SK-N-SH (cell line): Measurements from ENCODE around the gene STIM2. TPM values are rescaled to one million over a fixed set of nuclear protein-coding genes. Genes with fewer than 3 reads are reported as not detected.

ENCODE experiments used
- CTCF ChIA-PET: fragments of 300-600, 350-600 bp; formaldehyde crosslinking; extraction: SDS; loops from one replicate; lab custom pipeline; 2021; lab: Yijun Ruan, JAX
- POLR2A ChIA-PET: fragments of 350-600 bp; sonication (Branson Sonifier 250); formaldehyde crosslinking; extraction: SDS; loops from one replicate; lab custom pipeline; 2020; ENCODE audit warnings: antibody characterized with exemption, inconsistent platforms; lab: Yijun Ruan, JAX
- DNase-seq: peaks from one replicate; pipeline ENCODE4 v3.0.0; 2012
- H2AFZ ChIP-seq: fragments of 200-600 bp; sonication (generic); 2 replicates; pipeline ENCODE4 v1.8.1; 2016; ENCODE audit warnings: antibody characterized with exemption, mild to moderate bottlenecking, low read depth
- H3F3A ChIP-seq: fragments of 200-600 bp; sonication (generic); replicated peaks from 2 replicates; pipeline ENCODE3; 2016; ENCODE audit warnings: antibody characterized with exemption, mild to moderate bottlenecking; ENCODE audit not compliant: insufficient read depth
- H3K27ac ChIP-seq, 2 experiments: fragments of 200-500 bp in 1 of 2; fragments of 200-600 bp in 1 of 2; sonication (Bioruptor generic) in 1 of 2; sonication (generic), shearing (Covaris generic) in 1 of 2; 2 replicates each; pipeline versions ENCODE4 v1.5.1 to v1.6.1; 2014 to 2016; ENCODE audit warnings: low read depth in 2 of 2, inconsistent platforms in 1 of 2, low read length in 1 of 2, mild to moderate bottlenecking in 1 of 2, mixed read lengths in 1 of 2
- H3K27me3 ChIP-seq: fragments of 200-600 bp; sonication (generic), shearing (Covaris generic); 2 replicates; pipeline ENCODE4 v1.6.1; 2016; ENCODE audit warnings: mixed run types; ENCODE audit not compliant: insufficient read depth
- H3K36me3 ChIP-seq, 2 experiments: fragments of 200-500 bp in 1 of 2; fragments of 200-600 bp in 1 of 2; sonication (Bioruptor generic) in 1 of 2; sonication (generic) in 1 of 2; replicated peaks in 1 of 2; 2 replicates each; pipeline versions ENCODE3 to v1.5.1; 2014 to 2016; ENCODE audit warnings: low read length in 1 of 2, mild to moderate bottlenecking in 1 of 2; ENCODE audit not compliant: insufficient read depth in 2 of 2, control insufficient read depth in 1 of 2
- H3K4me1 ChIP-seq, 2 experiments: fragments of 200-500 bp in 1 of 2; fragments of 200-600 bp in 1 of 2; sonication (Bioruptor generic) in 1 of 2; sonication (generic), shearing (Covaris generic) in 1 of 2; 2 replicates each; pipeline versions ENCODE4 v1.5.1 to v1.6.1; 2014 to 2016; ENCODE audit warnings: low read depth in 1 of 2, low read length in 1 of 2, mixed run types in 1 of 2; ENCODE audit not compliant: insufficient read depth in 2 of 2, control insufficient read depth in 1 of 2
- H3K4me2 ChIP-seq: fragments of 200-600 bp; sonication (generic), shearing (Covaris generic); 2 replicates; pipeline ENCODE4 v1.6.1; 2017; ENCODE audit warnings: mixed run types
- H3K4me3 ChIP-seq, 2 experiments: fragments of 200-500 bp in 1 of 2; fragments of 200-600 bp in 1 of 2; sonication (Bioruptor generic) in 1 of 2; sonication (generic), shearing (Covaris generic) in 1 of 2; 2 replicates each; pipeline versions ENCODE4 v1.5.1 to v1.8.1; 2014 to 2016; ENCODE audit warnings: low read depth in 2 of 2, inconsistent platforms in 1 of 2, low read length in 1 of 2, mild to moderate bottlenecking in 1 of 2, mixed read lengths in 1 of 2, moderate library complexity in 1 of 2
- H3K79me2 ChIP-seq: fragments of 200-600 bp; sonication (generic); 2 replicates; pipeline ENCODE4 v1.8.1; 2017; ENCODE audit warnings: mild to moderate bottlenecking; ENCODE audit not compliant: insufficient read depth
- H3K9ac ChIP-seq: fragments of 200-600 bp; sonication (generic); 2 replicates; pipeline ENCODE4 v1.6.1; 2017; ENCODE audit warnings: mixed run types
- H3K9me2 ChIP-seq: fragments of 200-600 bp; sonication (generic); 2 replicates; pipeline ENCODE4 v1.6.1; 2017; ENCODE audit warnings: mixed run types
- H3K9me3 ChIP-seq: fragments of 200-600 bp; sonication (generic); 2 replicates; pipeline ENCODE4 v1.6.1; 2017; ENCODE audit warnings: mixed run types, mild to moderate bottlenecking, moderate library complexity
- H4K20me1 ChIP-seq: fragments of 200-600 bp; sonication (generic); 2 replicates; pipeline ENCODE4 v1.6.1; 2017; ENCODE audit warnings: mild to moderate bottlenecking, mixed run types; ENCODE audit not compliant: insufficient read depth
- CHD2 ChIP-seq: fragments of 150-350 bp; IDR thresholded peaks from 2 replicates; pipeline ENCODE4 v1.6.1; 2018; ENCODE audit warnings: low read length; ENCODE audit not compliant: partially characterized antibody
- FOXJ3 ChIP-seq: sonication (generic); formaldehyde crosslinking; IDR thresholded peaks from 2 replicates; pipeline ENCODE4 v1.5.1; 2020; ENCODE audit warnings: mild to moderate bottlenecking, missing genetic modification reagents
- FOXM1 ChIP-seq: IDR thresholded peaks from 2 replicates; pipeline ENCODE4 v1.4.0; 2012; ENCODE audit warnings: low read depth, mild to moderate bottlenecking
- MXI1 ChIP-seq: IDR thresholded peaks from 2 replicates; pipeline ENCODE4 v1.6.1; 2012; ENCODE audit warnings: mild to moderate bottlenecking, low read depth, low read length, improper control_type of control experiment
- RAD21 ChIP-seq: IDR thresholded peaks from 2 replicates; pipeline ENCODE4 v1.6.1; 2012; ENCODE audit warnings: mild to moderate bottlenecking, low read length
- RXRA ChIP-seq: IDR thresholded peaks from 2 replicates; pipeline ENCODE4 v1.4.0; 2012; ENCODE audit warnings: low read depth, mild to moderate bottlenecking, borderline replicate concordance
- SIN3A ChIP-seq: IDR thresholded peaks from 2 replicates; pipeline ENCODE4 v1.6.1; 2012; ENCODE audit warnings: low read depth, mild to moderate bottlenecking, low read length, moderate library complexity, borderline replicate concordance
- TCF12 ChIP-seq: IDR thresholded peaks from 2 replicates; pipeline ENCODE4 v1.4.0; 2012
- YY1 ChIP-seq: IDR thresholded peaks from 2 replicates; pipeline ENCODE4 v1.4.0; 2012; ENCODE audit warnings: low read depth, mild to moderate bottlenecking
- WGBS: methylation state at CpG from one replicate; pipeline ENCODE4 v1.1.6; 2017; ENCODE audit warnings: low lambda C conversion rate; 5-methylcytosine and 5-hydroxymethylcytosine counted together
- polyA plus RNA-seq, 3 experiments: library from polyadenylated mRNA; depleted of rRNA; stranded (reverse); fragments of >200 nt; gene quantifications; 2 replicates each; pipeline ENCODE4 v1.2.3, GENCODE V29; 2012
- TF ChIP-seq, protein P1 (sequence below): fragments of 150-350 bp; IDR thresholded peaks from 2 replicates; pipeline ENCODE4 v1.6.1; 2016; ENCODE audit warnings: mild to moderate bottlenecking, low read depth, low read length
- TF ChIP-seq, protein P2 (sequence below): IDR thresholded peaks from 2 replicates; pipeline ENCODE4; 2012
- TF ChIP-seq, protein P3 (sequence below): IDR thresholded peaks from 2 replicates; pipeline ENCODE4 v1.4.0; 2012; ENCODE audit warnings: low read depth
- TF ChIP-seq, protein P4 (sequence below): fragments of 150-350 bp; IDR thresholded peaks from 2 replicates; pipeline ENCODE4 v1.6.1; 2017; ENCODE audit warnings: antibody characterized with exemption, low read length, low read depth, borderline replicate concordance

STIM2 gene
- polyA plus RNA-seq, 1 of the 3 experiments (the other 2 are of a cell fraction): 14.7 TPM

DNA sequence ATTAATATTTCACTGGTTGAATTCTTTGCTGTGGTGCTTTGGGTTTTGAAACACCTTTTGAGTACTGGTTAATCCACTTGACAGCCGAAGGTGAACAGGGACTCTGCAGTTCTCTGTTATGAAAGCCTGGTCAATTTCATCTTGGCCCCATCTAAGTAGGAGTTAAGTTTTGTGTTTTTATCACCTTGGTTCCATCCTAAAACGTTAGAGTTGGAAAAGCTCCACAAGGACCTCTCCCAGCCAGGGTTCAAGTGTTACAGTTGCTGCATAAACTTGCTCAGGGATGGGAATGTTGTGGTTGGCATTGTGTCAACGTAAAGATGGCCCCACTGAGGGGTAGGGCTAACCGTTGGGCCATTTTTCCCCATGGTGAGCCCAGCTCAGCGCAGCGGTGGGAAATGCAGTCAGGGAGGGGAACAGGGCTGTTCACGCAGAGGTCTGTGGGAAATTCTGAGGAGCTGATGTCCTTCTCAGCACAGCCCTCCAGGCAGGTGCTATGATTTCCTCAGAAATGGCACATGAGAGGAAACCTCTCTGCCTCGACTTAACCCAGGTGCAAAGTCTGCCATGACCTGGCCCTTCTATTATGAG lies 188.7 kb downstream of the STIM2 start (continued):
- TF ChIP-seq, protein P1, sequence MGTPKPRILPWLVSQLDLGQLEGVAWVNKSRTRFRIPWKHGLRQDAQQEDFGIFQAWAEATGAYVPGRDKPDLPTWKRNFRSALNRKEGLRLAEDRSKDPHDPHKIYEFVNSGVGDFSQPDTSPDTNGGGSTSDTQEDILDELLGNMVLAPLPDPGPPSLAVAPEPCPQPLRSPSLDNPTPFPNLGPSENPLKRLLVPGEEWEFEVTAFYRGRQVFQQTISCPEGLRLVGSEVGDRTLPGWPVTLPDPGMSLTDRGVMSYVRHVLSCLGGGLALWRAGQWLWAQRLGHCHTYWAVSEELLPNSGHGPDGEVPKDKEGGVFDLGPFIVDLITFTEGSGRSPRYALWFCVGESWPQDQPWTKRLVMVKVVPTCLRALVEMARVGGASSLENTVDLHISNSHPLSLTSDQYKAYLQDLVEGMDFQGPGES: no peak
- TF ChIP-seq RAD21: no peak

DNA sequence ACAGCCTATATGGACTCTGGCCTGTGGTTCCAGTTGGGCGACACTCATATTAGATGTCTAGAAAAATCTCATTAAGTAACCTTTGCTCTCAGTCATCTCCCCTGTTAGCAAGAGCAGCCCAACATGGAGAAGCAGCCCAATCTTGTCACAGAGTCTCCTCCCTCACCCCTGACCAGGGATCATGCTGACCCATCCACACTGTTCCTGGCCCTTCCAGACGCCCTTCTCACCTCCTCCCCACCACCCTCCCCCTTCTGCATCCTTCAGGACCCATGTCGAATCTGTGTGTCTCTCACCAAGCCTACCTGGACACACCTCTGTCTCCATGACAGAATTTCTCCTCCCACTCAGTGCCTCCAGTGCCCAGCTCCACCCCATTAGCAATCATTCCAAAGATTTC lies 190.1 kb downstream of the STIM2 start:
- Histone ChIP-seq H3K79me2 (no peaks in the 10 kb centered on the region), H2AFZ (no peak overlapping the region), H3K27me3 (peaks cover 65% of the 10 kb centered on the region; the same call in 1 of the 2 replicates), H3K9me3 (no peaks in the 10 kb centered on the region), H3K4me1 (peaks cover 0 to 3% of the 10 kb centered on the region in 2 experiments; a peak in 2 of 4 replicates), H3K4me2 (no peak overlapping the region), H3F3A (no peaks in the 10 kb centered on the region), H3K9me2 (no peaks in the 10 kb centered on the region), H3K36me3 (no peaks in the 10 kb centered on the region), H4K20me1 (no peaks in the 10 kb centered on the region), H3K4me3 (no peak overlapping the region), H3K9ac (no peak overlapping the region), H3K27ac (no peak overlapping the region)
- CTCF ChIA-PET: interaction anchor here (3.7 kb wide), 1 partner anchor 13 kb away, joined by 33 read pairs; no protein-coding TSS in a partner anchor
- DNase-seq: no peak
- TF ChIP-seq TCF12 (no peak), FOXJ3 (CRISPR knock-in tag) (no peak), YY1 (no peak), FOXM1 (no peak), RXRA (no peak), SIN3A (no peak), CHD2 (no peak), MXI1 (no peak)
- TF ChIP-seq, protein P2, sequence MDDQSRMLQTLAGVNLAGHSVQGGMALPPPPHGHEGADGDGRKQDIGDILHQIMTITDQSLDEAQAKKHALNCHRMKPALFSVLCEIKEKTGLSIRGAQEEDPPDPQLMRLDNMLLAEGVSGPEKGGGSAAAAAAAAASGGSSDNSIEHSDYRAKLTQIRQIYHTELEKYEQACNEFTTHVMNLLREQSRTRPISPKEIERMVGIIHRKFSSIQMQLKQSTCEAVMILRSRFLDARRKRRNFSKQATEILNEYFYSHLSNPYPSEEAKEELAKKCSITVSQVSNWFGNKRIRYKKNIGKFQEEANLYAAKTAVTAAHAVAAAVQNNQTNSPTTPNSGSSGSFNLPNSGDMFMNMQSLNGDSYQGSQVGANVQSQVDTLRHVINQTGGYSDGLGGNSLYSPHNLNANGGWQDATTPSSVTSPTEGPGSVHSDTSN: no peak
- TF ChIP-seq, protein P1: no peak
- TF ChIP-seq, protein P3, sequence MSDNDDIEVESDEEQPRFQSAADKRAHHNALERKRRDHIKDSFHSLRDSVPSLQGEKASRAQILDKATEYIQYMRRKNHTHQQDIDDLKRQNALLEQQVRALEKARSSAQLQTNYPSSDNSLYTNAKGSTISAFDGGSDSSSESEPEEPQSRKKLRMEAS: no peak
- TF ChIP-seq, protein P4, sequence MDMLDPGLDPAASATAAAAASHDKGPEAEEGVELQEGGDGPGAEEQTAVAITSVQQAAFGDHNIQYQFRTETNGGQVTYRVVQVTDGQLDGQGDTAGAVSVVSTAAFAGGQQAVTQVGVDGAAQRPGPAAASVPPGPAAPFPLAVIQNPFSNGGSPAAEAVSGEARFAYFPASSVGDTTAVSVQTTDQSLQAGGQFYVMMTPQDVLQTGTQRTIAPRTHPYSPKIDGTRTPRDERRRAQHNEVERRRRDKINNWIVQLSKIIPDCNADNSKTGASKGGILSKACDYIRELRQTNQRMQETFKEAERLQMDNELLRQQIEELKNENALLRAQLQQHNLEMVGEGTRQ: no peak
- POLR2A ChIA-PET: no interaction called here
- WGBS: 17% methylated on average over 3 of the region's 3 CpGs
